HepG2 (cell line): ENCODE data around the gene REM2. TPM values are rescaled to one million over a fixed set of nuclear protein-coding genes. Genes with fewer than 3 reads are reported as not detected.

ENCODE experiments used
- ATAC-seq: fragments of 200-7000 bp; cut with Tn5 transposase; 3 replicates; pipeline ENCODE4 v1.9.1; 2020; ENCODE audit warnings: mild to moderate bottlenecking, moderate library complexity
- BruUV-seq: library from RNA; stranded (reverse); fragments of 400-500 nt; replicated peaks from 2 replicates; lab custom pipeline; 2021; lab: Mats Ljungman, UMichigan
- CTCF ChIA-PET: fragments of 300-600 bp; formaldehyde crosslinking; extraction: SDS; loops from one replicate; lab custom pipeline; 2021; ENCODE audit warnings: low total read pairs, inconsistent platforms, low intra/inter-chr PET ratio; lab: Yijun Ruan, JAX
- POLR2A ChIA-PET: fragments of 350-600 bp; sonication (Branson Sonifier 250); formaldehyde crosslinking; loops from one replicate; lab custom pipeline; 2020; ENCODE audit warnings: antibody characterized with exemption, inconsistent platforms; lab: Yijun Ruan, JAX
- DNase-seq: peaks from one replicate; pipeline ENCODE4 v3.0.0-alpha.2; 2015; ENCODE audit warnings: low spot score
- FAIRE-seq: peaks from 3 replicates; lab custom pipeline; 2011; peaks lifted over from hg19 to GRCh38; lab: Jason Lieb, UNC
- H2AFZ ChIP-seq: one replicate; pipeline ENCODE4 v1.6.1; 2011; ENCODE audit warnings: low read length, inconsistent platforms
- H3K27ac ChIP-seq: fragments of 300-600 bp; 3 replicates; pipeline ENCODE4 v1.8.0; 2011; ENCODE audit warnings: mixed run types, mild to moderate bottlenecking, mixed read lengths, low read length, inconsistent platforms; ENCODE audit not compliant: insufficient read depth; ENCODE audit errors: extremely low read length
- H3K27me3 ChIP-seq, 2 experiments: fragments of 200-600 bp in 1 of 2; 2 replicates in 1 of 2; 3 replicates in 1 of 2; pipeline versions ENCODE4 v1.6.0 to v1.8.0; 2011; ENCODE audit warnings: low read length in 2 of 2, mild to moderate bottlenecking in 2 of 2, moderate library complexity in 2 of 2, inconsistent platforms in 1 of 2; ENCODE audit not compliant: insufficient read depth in 2 of 2, control insufficient read depth in 1 of 2
- H3K36me3 ChIP-seq, 2 experiments: fragments of 200-600 bp in 1 of 2; replicated peaks in 1 of 2; 2 replicates in 1 of 2; 3 replicates in 1 of 2; pipeline versions ENCODE4 v1.5.1 to v1.8.0; 2011; ENCODE audit warnings: low read length in 2 of 2, inconsistent platforms in 1 of 2; ENCODE audit not compliant: insufficient read depth in 2 of 2, control insufficient read depth in 1 of 2
- H3K4me1 ChIP-seq: 2 replicates; pipeline ENCODE4 v1.5.1; 2012; ENCODE audit warnings: low read length, inconsistent platforms; ENCODE audit not compliant: insufficient read depth
- H3K4me2 ChIP-seq: 2 replicates; pipeline ENCODE4 v1.6.0; 2011; ENCODE audit warnings: low read depth, low read length, inconsistent platforms
- H3K4me3 ChIP-seq, 3 experiments: fragments of 200-600 bp in 1 of 3; sonication (generic), shearing (Covaris generic) in 1 of 3; replicated peaks in 1 of 3; 2 replicates each; pipeline ENCODE4 v1.5.1; 2011 to 2016; ENCODE audit warnings: low read length in 3 of 3, inconsistent platforms in 2 of 3, low read depth in 2 of 3, mild to moderate bottlenecking in 2 of 3, control low read depth in 1 of 3, mixed read lengths in 1 of 3; ENCODE audit not compliant: insufficient read depth in 1 of 3
- H3K79me2 ChIP-seq: one replicate; pipeline ENCODE4 v1.6.1; 2011; ENCODE audit warnings: low read length, inconsistent platforms; ENCODE audit not compliant: insufficient read depth
- H3K9ac ChIP-seq: 2 replicates; pipeline ENCODE4 v1.6.0; 2011; ENCODE audit warnings: mild to moderate bottlenecking, low read depth, low read length, inconsistent platforms; ENCODE audit not compliant: insufficient read depth
- H3K9me3 ChIP-seq: 2 replicates; pipeline ENCODE4 v1.5.1; 2012; ENCODE audit warnings: mild to moderate bottlenecking, low read length
- H4K20me1 ChIP-seq: 2 replicates; pipeline ENCODE4 v1.6.0; 2011; ENCODE audit warnings: inconsistent platforms, mild to moderate bottlenecking, low read length, moderate library complexity; ENCODE audit not compliant: insufficient read depth
- CCAR2 ChIP-seq: fragments of 200-400 bp; formaldehyde crosslinking; optimal IDR thresholded peaks from 2 replicates; pipeline ENCODE3; 2018; ENCODE audit warnings: low read depth, mild to moderate bottlenecking, low read length, moderate library complexity
- IKZF5 ChIP-seq: IDR thresholded peaks from 2 replicates; pipeline ENCODE4 v1.6.1; 2018; ENCODE audit warnings: missing genetic modification reagents, mild to moderate bottlenecking, missing compliant biosample characterization
- NAIF1 ChIP-seq: sonication (generic); formaldehyde crosslinking; IDR thresholded peaks from 2 replicates; pipeline ENCODE4 v1.5.0; 2020; ENCODE audit warnings: mild to moderate bottlenecking, missing genetic modification reagents, borderline replicate concordance
- NFIC ChIP-seq: IDR thresholded peaks from 2 replicates; pipeline ENCODE4 v1.6.1; 2012; ENCODE audit warnings: mild to moderate bottlenecking, low read length, inconsistent platforms
- RCOR2 ChIP-seq: IDR thresholded peaks from 2 replicates; pipeline ENCODE4 v1.6.1; 2016; ENCODE audit warnings: missing biosample characterization, missing genetic modification reagents
- RFXANK ChIP-seq: IDR thresholded peaks from 2 replicates; pipeline ENCODE4 v1.6.1; 2016
- SKIL ChIP-seq: sonication (generic); formaldehyde crosslinking; IDR thresholded peaks from 2 replicates; pipeline ENCODE4 v1.8.0; 2022; ENCODE audit warnings: missing genetic modification reagents, mild to moderate bottlenecking, moderate library complexity, borderline replicate concordance
- SOX6 ChIP-seq, 2 experiments: fragments of 450-650 bp in 1 of 2; sonication (generic) in 1 of 2; formaldehyde crosslinking in 1 of 2; IDR thresholded peaks; 2 replicates each; pipeline versions ENCODE4 v1.4.0 to v1.6.1; 2017 to 2020; ENCODE audit warnings: antibody characterized with exemption in 1 of 2, mild to moderate bottlenecking in 1 of 2, missing genetic modification reagents in 1 of 2
- WGBS: methylation state at CpG from one replicate; pipeline ENCODE4 v1.1.6; 2017; ENCODE audit warnings: low lambda C conversion rate; 5-methylcytosine and 5-hydroxymethylcytosine counted together
- in situ Hi-C: cut with HindIII; loops from 2 replicates; pipeline ENCODE4 v1.10.0; 2017; ENCODE audit warnings: low pct_unique_long_range_greater_than_20kb; ENCODE audit not compliant: extremely low pct_ligation_motif_present
- intact Hi-C: fragments of 100-400 bp; cut with micrococcal nuclease; formaldehyde crosslinking; loops from one replicate; pipeline ENCODE4 v1.10.0; 2022; ENCODE audit not compliant: unreplicated experiment
- polyA plus RNA-seq, 8 experiments: library from polyadenylated mRNA; depleted of rRNA in 3 of 8; stranded (reverse) in 7 of 8; unstranded in 1 of 8; fragments of >200 nt; fragmentation: Illumina TruSeq in 4 of 8; extraction: Trizol in 4 of 8; gene quantifications; 2 replicates each; pipeline versions ENCODE4 v1.2.1 to v1.2.3, GENCODE V29; 2011 to 2016; ENCODE audit warnings: low read depth in 4 of 8, missing spikeins in 1 of 8, mixed read lengths in 1 of 8; ENCODE audit not compliant: insufficient read depth in 1 of 8
- total RNA-seq, 5 experiments: library from RNA; depleted of rRNA; stranded (reverse); fragments of >200 nt; fragmentation: Illumina TruSeq; extraction: Trizol; gene quantifications; 2 replicates each; pipeline ENCODE4 v1.2.3, GENCODE V29; 2016; ENCODE audit warnings: low read depth in 1 of 5

The REM2 gene
- total and polyA plus RNA-seq, 2 of the 13 experiments (the other 11 are each of a cell fraction or from before 2014, with no cell fraction given), result 0.20 TPM; not detected in 1

- no peak for DNase-seq
- Histone ChIP-seq H3K4me1 (peaks cover 7% of the 10 kb centered on the region; the same call in 1 of the 2 replicates), H3K27me3 (peaks cover 8 to 21% of the 10 kb centered on the region in 2 experiments; a peak in 3 of 5 replicates), H4K20me1 (no peaks in the 10 kb centered on the region), H3K36me3 (no peaks in the 10 kb centered on the region), H3K9me3 (no peaks in the 10 kb centered on the region), H3K9ac (no peak overlapping the region), H3K27ac (no peak overlapping the region), H3K4me3 (no peak overlapping the region), H3K79me2 (no peaks in the 10 kb centered on the region), H2AFZ (no peak overlapping the region), H3K4me2 (no peak overlapping the region)
- ATAC-seq, result no peak
- TF ChIP-seq SOX6 (IDR thresholded peaks at IDR 0.05), result no peak
- no peak for TF ChIP-seq SOX6 (CRISPR knock-in tag; IDR thresholded peaks at IDR 0.05)
- TF ChIP-seq NFIC, result no peak
- no peak for TF ChIP-seq NAIF1
- no peak for TF ChIP-seq IKZF5 (CRISPR knock-in tag)
- no peak for TF ChIP-seq CCAR2
- no peak for TF ChIP-seq RFXANK (CRISPR knock-in tag)
- TF ChIP-seq SKIL (CRISPR knock-in tag), result no peak
- no peak for TF ChIP-seq RCOR2 (CRISPR knock-in tag)
- WGBS, result 42% methylated on average over 1 of the region's 1 CpG
- FAIRE-seq, result no peak
- ChIA-PET CTCF (no interaction called here), POLR2A (interaction anchor here (0.9 to 1.3 kb wide), 2 partner anchors 32 to 129 kb away, joined by 3 to 4 read pairs; partner anchors contain the start of gene OXA1L)
- BruUV-seq, result no TSS peak
- in situ Hi-C loops, result no loop called here
- intact Hi-C loops, result no loop called here
Measured at GRCh38 chr14:22895402-22895801, 12.4 kb downstream of the REM2 start.
